ENCODE data around the gene STARD10. TPM values are rescaled to one million over a fixed set of nuclear protein-coding genes. Genes with fewer than 3 reads are reported as not detected.

Gene STARD10
- total and polyA plus RNA-seq, 2 donors (not counting 3 experiments of a cell fraction or from before 2014, with no cell fraction given) = 16.1 to 22.5 TPM

DNA sequence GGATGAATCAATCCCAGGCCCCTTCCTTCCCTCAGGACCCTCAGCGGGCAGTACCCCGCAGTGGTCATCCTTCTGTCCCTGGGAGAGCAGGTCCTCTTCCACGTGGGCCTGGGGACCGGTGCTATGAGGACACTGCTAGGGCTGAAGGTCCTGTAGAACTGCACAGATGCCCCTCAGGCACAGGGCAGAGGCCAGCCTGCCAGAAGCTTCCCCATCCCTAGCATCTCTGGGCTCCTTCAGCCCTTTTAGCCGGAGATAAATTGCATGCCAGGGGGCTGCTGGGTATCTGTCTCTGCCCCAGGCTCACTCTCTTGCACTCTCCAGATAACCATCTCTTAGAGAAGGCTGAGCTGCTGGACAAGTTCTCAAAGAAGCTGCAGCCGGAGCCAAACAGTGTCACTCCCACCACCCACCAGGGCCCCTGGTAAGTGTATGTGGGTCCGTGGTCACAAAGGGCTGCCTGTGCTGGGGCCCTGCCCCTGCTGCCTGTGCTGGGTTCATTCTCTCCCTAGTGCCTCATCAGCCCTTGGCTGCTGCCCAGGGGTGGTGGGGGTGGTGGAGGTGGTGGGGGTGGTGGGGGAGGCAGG, 22.6 kb upstream of the STARD10 start:
- Histone ChIP-seq H4K20me1 (replicated peaks; ENCODE audit: control insufficient read depth, extremely low read depth, insufficient read depth, low read length) (no peaks in the 10 kb centered on the region), H3K9me3 (replicated peaks; ENCODE audit: control insufficient read depth, insufficient read depth, low read length) (no peaks in the 10 kb centered on the region), H3K27me3 (ENCODE audit: control insufficient read depth in 2 of 2, insufficient read depth in 2 of 2, low read length in 2 of 2) (no peaks in the 10 kb centered on the region), H3K9ac (replicated peaks; ENCODE audit: extremely low read depth, insufficient read depth, low read length) (no peak overlapping the region), H3K27ac (ENCODE audit: insufficient read depth, low read depth, low read length) (peak overlapping the region; percentile 67), H3K4me2 (ENCODE audit: insufficient read depth, low read length) (peak overlapping the region; percentile 2), H3K79me2 (ENCODE audit: control insufficient read depth, insufficient read depth, low read length) (peaks cover 28% of the 10 kb centered on the region), H3K36me3 (ENCODE audit: control insufficient read depth in 2 of 2, extremely low read depth in 1 of 2, insufficient read depth in 2 of 2, low read length in 2 of 2) (peaks cover 5 to 6% of the 10 kb centered on the region in 2 experiments), H2AFZ (ENCODE audit: low read depth, low read length) (no peak overlapping the region), H3K9me1 (replicated peaks; ENCODE audit: control insufficient read depth, extremely low read depth, insufficient read depth, low read length) (no peaks in the 10 kb centered on the region), H3K4me3 (replicated peaks in 1 of 3; ENCODE audit: insufficient read depth in 1 of 3, low read depth in 1 of 3, low read length in 3 of 3) (no peak overlapping the region), H3K4me1 (ENCODE audit: control insufficient read depth, extremely low read depth, insufficient read depth, low read length) (peaks cover 35% of the 10 kb centered on the region)
- TF ChIP-seq POLR2AphosphoS5 (IDR thresholded peaks at IDR 0.05; ENCODE audit: insufficient read depth, low read depth, low read length) = no peak
- TF ChIP-seq, protein P1, sequence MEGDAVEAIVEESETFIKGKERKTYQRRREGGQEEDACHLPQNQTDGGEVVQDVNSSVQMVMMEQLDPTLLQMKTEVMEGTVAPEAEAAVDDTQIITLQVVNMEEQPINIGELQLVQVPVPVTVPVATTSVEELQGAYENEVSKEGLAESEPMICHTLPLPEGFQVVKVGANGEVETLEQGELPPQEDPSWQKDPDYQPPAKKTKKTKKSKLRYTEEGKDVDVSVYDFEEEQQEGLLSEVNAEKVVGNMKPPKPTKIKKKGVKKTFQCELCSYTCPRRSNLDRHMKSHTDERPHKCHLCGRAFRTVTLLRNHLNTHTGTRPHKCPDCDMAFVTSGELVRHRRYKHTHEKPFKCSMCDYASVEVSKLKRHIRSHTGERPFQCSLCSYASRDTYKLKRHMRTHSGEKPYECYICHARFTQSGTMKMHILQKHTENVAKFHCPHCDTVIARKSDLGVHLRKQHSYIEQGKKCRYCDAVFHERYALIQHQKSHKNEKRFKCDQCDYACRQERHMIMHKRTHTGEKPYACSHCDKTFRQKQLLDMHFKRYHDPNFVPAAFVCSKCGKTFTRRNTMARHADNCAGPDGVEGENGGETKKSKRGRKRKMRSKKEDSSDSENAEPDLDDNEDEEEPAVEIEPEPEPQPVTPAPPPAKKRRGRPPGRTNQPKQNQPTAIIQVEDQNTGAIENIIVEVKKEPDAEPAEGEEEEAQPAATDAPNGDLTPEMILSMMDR (IDR thresholded peaks at IDR 0.05; ENCODE audit: extremely low read depth in 1 of 2, insufficient read depth in 1 of 2, low read depth in 1 of 2, low read length in 2 of 2) = no peak
- no peak for TF ChIP-seq GATA2 (IDR thresholded peaks at IDR 0.05; ENCODE audit: insufficient read depth, insufficient read length, low read depth, low read length)
- TF ChIP-seq EZH2 (IDR thresholded peaks at IDR 0.05; ENCODE audit: borderline replicate concordance, low read depth, low read length, severe bottlenecking) = no peak
- TF ChIP-seq JUN (IDR thresholded peaks at IDR 0.05; ENCODE audit: borderline replicate concordance, insufficient read depth, insufficient read length, low read depth) = no peak
- TF ChIP-seq FOS (IDR thresholded peaks at IDR 0.05; ENCODE audit: borderline replicate concordance, insufficient read depth, low read length) = no peak
- TF ChIP-seq, protein P2, sequence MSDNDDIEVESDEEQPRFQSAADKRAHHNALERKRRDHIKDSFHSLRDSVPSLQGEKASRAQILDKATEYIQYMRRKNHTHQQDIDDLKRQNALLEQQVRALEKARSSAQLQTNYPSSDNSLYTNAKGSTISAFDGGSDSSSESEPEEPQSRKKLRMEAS (IDR thresholded peaks at IDR 0.05; ENCODE audit: insufficient read depth, insufficient read length) = no peak
- TF ChIP-seq MYC (IDR thresholded peaks at IDR 0.05; ENCODE audit: low read depth, low read length) = no peak
- FAIRE-seq (no peak), DNase-seq (ENCODE audit: low read depth, low spot score) (no peak)
- dilution Hi-C loops (cut with MboI; ENCODE audit: extremely low pct_ligation_motif_present, low sequenced_read_pairs) (no loop called here), intact Hi-C loops (cut with micrococcal nuclease) (no loop called here)
- BruUV-seq (replicated peaks) = no TSS peak
- POLR2A ChIA-PET = no interaction called here
- CTCF ChIA-PET = interaction anchor here (1.7 to 2.4 kb wide), 2 partner anchors 91 kb away, joined by 6 to 19 read pairs; no protein-coding TSS in a partner anchor
